ENCODE measurements around the gene MADD. TPM values are rescaled to one million over a fixed set of nuclear protein-coding genes. Genes with fewer than 3 reads are reported as not detected.

MADD gene
- total and polyA plus RNA-seq, 2 donors (not counting 1 experiment from before 2014, with no cell fraction given): 56.8 to 108 TPM

- peaks cover 49% of the 10 kb centered on the region for H4K20me1 ChIP-seq (ENCODE audit: control insufficient read depth, insufficient read depth, low read length, poor library complexity, severe bottlenecking)
- peaks cover 0 to 45% of the 10 kb centered on the region in 2 experiments for H3K36me3 ChIP-seq (replicated peaks in 1 of 2; ENCODE audit: control extremely low read depth in 1 of 2, control insufficient read depth in 1 of 2, extremely low read depth in 1 of 2, insufficient read depth in 2 of 2, low read length in 1 of 2)
- Mint-ChIP-seq H3K4me1 (peaks cover 45% of the 10 kb centered on the region), H3K27me3 (no peaks in the 10 kb centered on the region), H3K4me3 (peak overlapping the region; percentile 41), H3K9me3 (ENCODE audit: insufficient read depth) (no peaks in the 10 kb centered on the region), H3K27ac (peak overlapping the region; percentile 65)
- H3K4me1 ChIP-seq (ENCODE audit: control insufficient read depth in 2 of 2, insufficient read depth in 2 of 2, low read length in 2 of 2): peaks cover 45 to 51% of the 10 kb centered on the region in 2 donors
- peaks cover 100% of the 10 kb centered on the region for H3K79me2 ChIP-seq (ENCODE audit: control insufficient read depth, insufficient read depth, low read length)
- WGBS (ENCODE audit: insufficient coverage): 86% methylated on average over 5 of the region's 5 CpGs
- intact Hi-C loops (cut with micrococcal nuclease): loop anchor here (1.0 to 10.0 kb wide), 6 partner anchors 20 to 479 kb away; partner anchors contain the start of gene SLC39A13
- no peaks in the 10 kb centered on the region for H3K27me3 ChIP-seq (replicated peaks in 1 of 4; ENCODE audit: control extremely low read depth in 1 of 4, control insufficient read depth in 3 of 4, insufficient read depth in 4 of 4, low read length in 3 of 4)
- H2AFZ ChIP-seq (ENCODE audit: insufficient read depth, low read depth, low read length, poor library complexity, severe bottlenecking): no peak overlapping the region
- H3K9ac ChIP-seq (ENCODE audit: low read length): no peak overlapping the region
- ATAC-seq (ENCODE audit: low read depth) (no peak), DNase-seq (no peak)
- H3K27ac ChIP-seq (ENCODE audit: low read length in 2 of 2): peak overlapping the region in 1 of 2 donors; percentile 68
- POLR2A ChIA-PET: interaction anchor here (0.6 to 1.7 kb wide), 6 partner anchors 19 to 40 kb away, joined by 3 to 15 read pairs (median 6); partner anchors contain the start of gene SLC39A13
- H3K4me2 ChIP-seq (replicated peaks; ENCODE audit: low read depth, low read length, poor library complexity, severe bottlenecking): peak overlapping the region; percentile 100
- no peak overlapping the region for H3K4me3 ChIP-seq (ENCODE audit: control extremely low read depth in 1 of 5, extremely low read depth in 1 of 5, insufficient read depth in 1 of 5, low read depth in 2 of 5, low read length in 4 of 5)
- no peaks in the 10 kb centered on the region for H3K9me3 ChIP-seq (ENCODE audit: control extremely low read depth in 1 of 3, control insufficient read depth in 2 of 3, insufficient read depth in 1 of 3, low read length in 2 of 3)
- TF ChIP-seq EZH2 (IDR thresholded peaks at IDR 0.05; ENCODE audit: borderline replicate concordance, insufficient read depth, low read depth, low read length, poor library complexity, severe bottlenecking) (no peak), CTCF (IDR thresholded peaks at IDR 0.05) (no peak)
- CTCF ChIA-PET: interaction anchor here (0.8 to 7.3 kb wide), 18 partner anchors 8 to 473 kb away, joined by 3 to 345 read pairs (median 4); partner anchors contain the start of genes DDB2, NUP160, PSMC3 and SLC39A13
Observed at GRCh38 chr11:47374720-47375019, 104.7 kb downstream of the MADD start.

GRCh38 chr11:47375020-47375419 is 105.1 kb downstream of the MADD start:
- H3K4me3 Mint-ChIP-seq: peak overlapping the region; percentile 47
- peak overlapping the region in 1 of 5 experiments; percentile 32 for H3K4me3 ChIP-seq (ENCODE audit: control extremely low read depth in 1 of 5, extremely low read depth in 1 of 5, insufficient read depth in 1 of 5, low read depth in 2 of 5, low read length in 4 of 5)
- H3K9ac ChIP-seq (ENCODE audit: low read length): no peak overlapping the region
- H3K9me3 ChIP-seq (ENCODE audit: control extremely low read depth in 1 of 3, control insufficient read depth in 2 of 3, insufficient read depth in 1 of 3, low read length in 2 of 3): no peaks in the 10 kb centered on the region
- no peak overlapping the region for H2AFZ ChIP-seq (ENCODE audit: insufficient read depth, low read depth, low read length, poor library complexity, severe bottlenecking)
- intact Hi-C loops (cut with micrococcal nuclease): loop anchor here (10.0 kb wide), 1 partner anchor 50 kb away; no protein-coding TSS in a partner anchor
- no peaks in the 10 kb centered on the region for H3K27me3 ChIP-seq (replicated peaks in 1 of 4; ENCODE audit: control extremely low read depth in 1 of 4, control insufficient read depth in 3 of 4, insufficient read depth in 4 of 4, low read length in 3 of 4)
- no peak for ATAC-seq (ENCODE audit: low read depth)
- no peak for DNase-seq
- peaks cover 0 to 42% of the 10 kb centered on the region in 2 experiments for H3K36me3 ChIP-seq (replicated peaks in 1 of 2; ENCODE audit: control extremely low read depth in 1 of 2, control insufficient read depth in 1 of 2, extremely low read depth in 1 of 2, insufficient read depth in 2 of 2, low read length in 1 of 2)
- H3K79me2 ChIP-seq (ENCODE audit: control insufficient read depth, insufficient read depth, low read length): peaks cover 100% of the 10 kb centered on the region
- H3K27me3 Mint-ChIP-seq: no peaks in the 10 kb centered on the region
- peaks cover 42% of the 10 kb centered on the region for H3K4me1 Mint-ChIP-seq
- TF ChIP-seq EZH2 (IDR thresholded peaks at IDR 0.05; ENCODE audit: borderline replicate concordance, insufficient read depth, low read depth, low read length, poor library complexity, severe bottlenecking): no peak
- no peak for TF ChIP-seq CTCF (IDR thresholded peaks at IDR 0.05)
- CTCF ChIA-PET: interaction anchor here (1.0 to 7.3 kb wide), 7 partner anchors 11 to 68 kb away, joined by 3 to 345 read pairs (median 13); partner anchors contain the start of genes PSMC3 and SLC39A13
- peak overlapping the region in 1 of 2 donors; percentile 68 for H3K27ac ChIP-seq (ENCODE audit: low read length in 2 of 2)
- H3K27ac Mint-ChIP-seq: peak overlapping the region; percentile 65
- H3K4me2 ChIP-seq (replicated peaks; ENCODE audit: low read depth, low read length, poor library complexity, severe bottlenecking): peak overlapping the region; percentile 100
- peaks cover 45 to 51% of the 10 kb centered on the region in 2 donors for H3K4me1 ChIP-seq (ENCODE audit: control insufficient read depth in 2 of 2, insufficient read depth in 2 of 2, low read length in 2 of 2)
- H3K9me3 Mint-ChIP-seq (ENCODE audit: insufficient read depth): no peaks in the 10 kb centered on the region
- 82% methylated on average over 5 of the region's 8 CpGs for WGBS (ENCODE audit: insufficient coverage)
- peaks cover 46% of the 10 kb centered on the region for H4K20me1 ChIP-seq (ENCODE audit: control insufficient read depth, insufficient read depth, low read length, poor library complexity, severe bottlenecking)
- POLR2A ChIA-PET: interaction anchor here (1.2 to 1.7 kb wide), 2 partner anchors 25 to 33 kb away, joined by 9 to 15 read pairs; partner anchors contain the start of gene SLC39A13

Data from B cell (primary cell).